ENCODE results near the gene DUSP8. TPM values are rescaled to one million over a fixed set of nuclear protein-coding genes. Genes with fewer than 3 reads are reported as not detected.

The DUSP8 gene
- total and polyA plus RNA-seq, 9 donors: 0.38 to 14.9 (median 1.3) TPM

DNA sequence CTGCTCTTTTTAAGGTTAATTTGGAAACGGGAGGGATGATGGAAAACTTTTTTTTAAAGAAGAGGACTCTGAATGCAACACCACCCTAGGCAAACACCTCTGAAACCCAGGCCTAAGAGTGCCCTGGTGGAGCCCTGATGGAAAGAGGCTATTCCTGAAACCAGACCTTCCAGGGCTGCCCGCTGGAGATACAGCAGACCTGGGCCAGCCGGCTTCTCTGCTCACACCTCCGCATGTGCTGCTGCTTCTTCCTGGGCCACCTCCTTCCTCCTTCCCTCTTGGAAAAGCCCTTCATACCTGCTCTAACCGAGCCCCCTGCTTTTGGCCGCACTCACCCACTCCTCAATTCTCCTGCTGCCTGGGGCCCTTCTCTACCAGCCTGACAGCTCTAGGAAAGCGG is 37.9 kb downstream of the DUSP8 start:
- Histone ChIP-seq H3K36me3 (no peaks in the 10 kb centered on the region), H3K27me3 (no peaks in the 10 kb centered on the region), H3K4me3 (no peak overlapping the region), H3K9me3 (no peaks in the 10 kb centered on the region), H3K4me1 (ENCODE audit: insufficient read depth) (peaks cover 5% of the 10 kb centered on the region), H3K27ac (no peak overlapping the region)
- intact Hi-C loops (cut with DNase I): loop anchor here in 1 of 4 donors (10.0 kb wide), 1 partner anchor 269 kb away; no protein-coding TSS in a partner anchor
- no peak for DNase-seq
- 86 to 90% (median 89%) methylated on average over 7 of the region's 7 CpGs for WGBS, 3 donors
- no peak for TF ChIP-seq POLR2A (IDR thresholded peaks at IDR 0.05)

DNA sequence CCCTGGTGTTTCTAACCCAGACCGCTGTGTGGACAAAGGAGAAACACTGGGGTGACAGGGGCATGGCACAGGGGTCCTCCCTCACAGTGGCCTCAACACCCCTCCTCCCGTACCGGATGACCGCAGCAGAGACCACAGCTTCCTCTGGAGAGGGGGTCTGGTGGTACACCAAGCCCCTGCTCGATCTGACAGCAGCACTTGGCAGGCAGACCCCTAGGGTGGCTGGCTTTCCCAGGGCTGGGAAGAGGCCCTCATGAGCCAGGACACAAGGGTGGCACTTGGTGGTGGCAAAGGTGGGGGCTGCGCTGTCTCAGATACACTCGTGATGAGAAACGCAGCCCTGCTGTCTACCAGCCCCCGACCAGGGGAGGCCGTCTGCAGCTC is 38.7 kb downstream of the DUSP8 start:
- H3K4me3 ChIP-seq: no peak overlapping the region
- no peak overlapping the region for H3K27ac ChIP-seq
- intact Hi-C loops (cut with DNase I): loop anchor here in 1 of 4 donors (10.0 kb wide), 1 partner anchor 269 kb away; no protein-coding TSS in a partner anchor
- TF ChIP-seq POLR2A (IDR thresholded peaks at IDR 0.05) (no peak), EP300 (IDR thresholded peaks at IDR 0.05) (no peak)
- TF ChIP-seq, protein P1, sequence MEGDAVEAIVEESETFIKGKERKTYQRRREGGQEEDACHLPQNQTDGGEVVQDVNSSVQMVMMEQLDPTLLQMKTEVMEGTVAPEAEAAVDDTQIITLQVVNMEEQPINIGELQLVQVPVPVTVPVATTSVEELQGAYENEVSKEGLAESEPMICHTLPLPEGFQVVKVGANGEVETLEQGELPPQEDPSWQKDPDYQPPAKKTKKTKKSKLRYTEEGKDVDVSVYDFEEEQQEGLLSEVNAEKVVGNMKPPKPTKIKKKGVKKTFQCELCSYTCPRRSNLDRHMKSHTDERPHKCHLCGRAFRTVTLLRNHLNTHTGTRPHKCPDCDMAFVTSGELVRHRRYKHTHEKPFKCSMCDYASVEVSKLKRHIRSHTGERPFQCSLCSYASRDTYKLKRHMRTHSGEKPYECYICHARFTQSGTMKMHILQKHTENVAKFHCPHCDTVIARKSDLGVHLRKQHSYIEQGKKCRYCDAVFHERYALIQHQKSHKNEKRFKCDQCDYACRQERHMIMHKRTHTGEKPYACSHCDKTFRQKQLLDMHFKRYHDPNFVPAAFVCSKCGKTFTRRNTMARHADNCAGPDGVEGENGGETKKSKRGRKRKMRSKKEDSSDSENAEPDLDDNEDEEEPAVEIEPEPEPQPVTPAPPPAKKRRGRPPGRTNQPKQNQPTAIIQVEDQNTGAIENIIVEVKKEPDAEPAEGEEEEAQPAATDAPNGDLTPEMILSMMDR (IDR thresholded peaks at IDR 0.05): no peak
- H3K9me3 ChIP-seq: no peaks in the 10 kb centered on the region
- H3K27me3 ChIP-seq: no peaks in the 10 kb centered on the region
- 78 to 86% (median 83%) methylated on average over 10 of the region's 10 CpGs for WGBS, 3 donors
- DNase-seq: no peak
- H3K4me1 ChIP-seq (ENCODE audit: insufficient read depth): peaks cover 5% of the 10 kb centered on the region
- no peaks in the 10 kb centered on the region for H3K36me3 ChIP-seq

DNA sequence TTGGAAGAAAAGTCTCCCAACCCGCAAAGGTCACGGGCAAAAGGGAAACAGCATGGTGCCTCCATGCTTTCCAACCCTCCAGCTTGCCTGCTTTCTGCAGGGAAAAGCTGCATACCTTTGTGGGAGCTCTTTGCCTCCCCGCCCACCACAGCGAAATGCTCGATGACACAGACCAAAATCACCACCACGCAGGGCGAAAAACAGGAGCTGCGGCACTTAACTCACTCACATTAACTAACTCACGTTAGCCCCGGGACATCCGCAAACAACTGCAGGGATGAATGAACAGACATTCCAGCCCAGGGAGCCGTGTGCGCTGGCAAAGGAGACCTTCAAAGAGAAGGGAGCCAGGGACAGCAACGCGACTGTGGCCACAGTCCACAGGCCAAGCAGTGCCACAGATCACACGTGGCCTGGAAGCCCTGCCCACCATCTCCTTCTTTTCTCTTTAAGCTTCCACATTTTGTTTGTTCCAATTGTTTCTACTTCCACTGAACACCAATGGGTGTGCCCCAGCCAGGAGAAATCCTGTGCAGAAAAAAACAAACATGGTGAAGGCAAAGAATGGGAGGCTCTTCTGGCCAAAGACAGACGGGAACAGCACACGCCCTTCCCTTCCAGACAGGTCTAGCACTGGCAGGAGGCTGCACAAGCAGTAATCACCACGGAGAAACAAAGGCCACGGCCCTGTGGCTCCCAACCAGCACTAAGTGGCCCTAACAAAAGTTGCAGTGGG is 39.3 kb downstream of the DUSP8 start:
- WGBS, 3 donors: 73 to 84% (median 76%) methylated on average over 20 of the region's 20 CpGs
- H3K9me3 ChIP-seq: no peaks in the 10 kb centered on the region
- H3K36me3 ChIP-seq: no peaks in the 10 kb centered on the region
- DNase-seq: no peak
- no peak overlapping the region for H3K27ac ChIP-seq
- TF ChIP-seq POLR2A (IDR thresholded peaks at IDR 0.05): no peak
- TF ChIP-seq, protein P1 (IDR thresholded peaks at IDR 0.05): no peak
- TF ChIP-seq EP300 (IDR thresholded peaks at IDR 0.05): no peak
- intact Hi-C loops (cut with DNase I): loop anchor here in 1 of 4 donors (10.0 kb wide), 1 partner anchor 268 kb away; no protein-coding TSS in a partner anchor
- peaks cover 5% of the 10 kb centered on the region for H3K4me1 ChIP-seq (ENCODE audit: insufficient read depth)
- no peaks in the 10 kb centered on the region for H3K27me3 ChIP-seq
- no peak overlapping the region for H3K4me3 ChIP-seq

DNA sequence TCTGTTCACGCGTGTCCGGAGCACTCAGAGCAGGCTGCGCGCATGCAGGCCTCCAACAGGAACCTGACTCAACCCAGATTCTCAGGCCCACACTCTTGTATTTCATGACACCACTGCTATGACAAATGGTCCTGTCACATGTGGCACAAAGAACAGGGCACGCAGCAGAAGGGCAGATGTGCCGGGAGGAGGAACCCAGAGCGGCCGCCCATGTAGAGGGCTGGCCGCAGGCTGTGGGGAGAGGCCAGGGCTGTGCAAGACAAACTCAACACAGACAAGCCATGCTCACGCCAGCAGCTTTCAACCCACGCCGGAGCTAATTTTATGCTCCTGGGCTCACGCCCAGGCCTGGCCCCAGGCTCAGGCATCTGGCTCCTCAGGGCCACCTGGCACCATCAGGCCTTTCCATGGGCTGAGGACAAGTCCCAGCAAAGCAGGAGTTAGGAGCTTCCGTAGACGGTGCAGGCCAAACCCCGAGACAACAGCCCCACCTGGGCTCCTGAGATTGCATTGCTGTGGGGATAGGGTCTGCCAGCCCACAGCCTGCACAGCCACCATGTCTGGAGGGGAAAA is 40.0 kb downstream of the DUSP8 start:
- TF ChIP-seq EP300 (IDR thresholded peaks at IDR 0.05): no peak
- no peak for TF ChIP-seq POLR2A (IDR thresholded peaks at IDR 0.05)
- TF ChIP-seq, protein P1 (IDR thresholded peaks at IDR 0.05): no peak
- H3K9me3 ChIP-seq: no peaks in the 10 kb centered on the region
- no peaks in the 10 kb centered on the region for H3K27me3 ChIP-seq
- H3K36me3 ChIP-seq: no peaks in the 10 kb centered on the region
- peaks cover 5% of the 10 kb centered on the region for H3K4me1 ChIP-seq (ENCODE audit: insufficient read depth)
- WGBS, 3 donors: 75 to 81% (median 79%) methylated on average over 17 of the region's 17 CpGs
- intact Hi-C loops (cut with DNase I): loop anchor here in 1 of 4 donors (10.0 kb wide), 1 partner anchor 267 kb away; no protein-coding TSS in a partner anchor
- H3K4me3 ChIP-seq: no peak overlapping the region
- no peak for DNase-seq
- no peak overlapping the region for H3K27ac ChIP-seq

Data from ovary (tissue), 9 donors.